Loucy (cell line): ENCODE measurements around the gene USHBP1.

Experiments
- H2AFZ ChIP-seq: fragments of 200-600 bp; sonication (generic); 2 replicates; pipeline ENCODE4 v1.6.0; 2016; ENCODE audit warnings: antibody characterized with exemption, mild to moderate bottlenecking, low read length, moderate library complexity
- H3F3A ChIP-seq: fragments of 200-600 bp; 2 replicates; pipeline ENCODE4 v1.6.0; 2016; ENCODE audit warnings: antibody characterized with exemption, low read depth, mild to moderate bottlenecking
- H3K27me3 ChIP-seq: fragments of 200-600 bp; sonication (generic); 2 replicates; pipeline ENCODE4 v1.6.1; 2014; ENCODE audit warnings: low read length, mild to moderate bottlenecking; ENCODE audit not compliant: insufficient read depth, poor library complexity, severe bottlenecking
- H3K36me3 ChIP-seq: fragments of 200-600 bp; sonication (generic); 2 replicates; pipeline ENCODE4 v1.6.1; 2016; ENCODE audit warnings: low read length; ENCODE audit not compliant: insufficient read depth
- H3K4me1 ChIP-seq: fragments of 200-600 bp; sonication (generic); 2 replicates; pipeline ENCODE4 v1.5.1; 2014; ENCODE audit warnings: low read length, mild to moderate bottlenecking; ENCODE audit not compliant: insufficient read depth, poor library complexity, severe bottlenecking
- H3K4me2 ChIP-seq: fragments of 200-600 bp; sonication (generic); 2 replicates; pipeline ENCODE4 v1.6.0; 2014; ENCODE audit warnings: antibody characterized with exemption, low read length, low read depth, mild to moderate bottlenecking; ENCODE audit not compliant: poor library complexity, severe bottlenecking
- H3K4me3 ChIP-seq: fragments of 200-600 bp; sonication (generic); 2 replicates; pipeline ENCODE4 v1.5.1; 2014; ENCODE audit warnings: low read length, mild to moderate bottlenecking, mixed read lengths; ENCODE audit not compliant: poor library complexity, severe bottlenecking
- H3K79me2 ChIP-seq: fragments of 200-600 bp; sonication (generic); 2 replicates; pipeline ENCODE4 v1.6.1; 2014; ENCODE audit warnings: low read length; ENCODE audit not compliant: insufficient read depth
- H3K9ac ChIP-seq: fragments of 200-600 bp; sonication (generic); 2 replicates; pipeline ENCODE4 v1.6.0; 2014; ENCODE audit warnings: mild to moderate bottlenecking, low read depth, low read length, moderate library complexity; ENCODE audit not compliant: poor library complexity, severe bottlenecking
- H3K9me2 ChIP-seq: fragments of 200-600 bp; sonication (generic); replicated peaks from 2 replicates; pipeline ENCODE4 v1.6.1; 2016; ENCODE audit warnings: low read depth, low read length, mixed read lengths
- H3K9me3 ChIP-seq: fragments of 200-600 bp; sonication (generic); 2 replicates; pipeline ENCODE4 v1.6.1; 2014; ENCODE audit warnings: mild to moderate bottlenecking, antibody characterized with exemption, low read length, low read depth; ENCODE audit not compliant: insufficient read depth
- H4K20me1 ChIP-seq: fragments of 200-600 bp; sonication (generic); 2 replicates; pipeline ENCODE4 v1.6.0; 2014; ENCODE audit warnings: antibody characterized with exemption, low read length, mild to moderate bottlenecking; ENCODE audit not compliant: insufficient read depth, poor library complexity, severe bottlenecking
- CTCF ChIP-seq: fragments of 200-600 bp; sonication (generic); conservative IDR thresholded peaks from 2 replicates; pipeline ENCODE4 v1.5.1; 2014; ENCODE audit warnings: mild to moderate bottlenecking, antibody characterized with exemption, low read length
- EZH2phosphoT487 ChIP-seq: fragments of 200-600 bp; IDR thresholded peaks from 2 replicates; pipeline ENCODE4 v1.6.1; 2018; ENCODE audit warnings: antibody characterized with exemption, mild to moderate bottlenecking, moderate library complexity, borderline replicate concordance

USHBP1 gene

GRCh38 chr19:17303167-17303939 lies 38.8 kb upstream of the USHBP1 start, which contains the start of gene ABHD8:
Gene ABHD8, minus strand, starts transcription at chr19:17303425. Its CDS starts 1,809 bp downstream, at chr19:17301616.
- Histone ChIP-seq H2AFZ (peak within 1 kb of the TSS; percentile 77), H3K4me1 (peaks cover 30% of the 10 kb centered on the region)

GRCh38 chr19:17302391-17303166 lies 38.0 kb upstream of the USHBP1 start:
- Histone ChIP-seq H3K9ac (peak overlapping the region; percentile 83), H3K27me3 (no peaks in the 10 kb centered on the region), H4K20me1 (no peaks in the 10 kb centered on the region), H3K36me3 (no peaks in the 10 kb centered on the region), H3K79me2 (peaks cover 33% of the 10 kb centered on the region), H3K9me3 (0 out of 2 replicates have a peak, but pooled peaks cover 2% of the 10 kb centered on the region), H3F3A (peaks cover 9% of the 10 kb centered on the region; the same call in 1 of the 2 replicates), H3K4me1 (peaks cover 26% of the 10 kb centered on the region), H2AFZ (peak overlapping the region; percentile 77), H3K4me2 (peak overlapping the region; percentile 83), H3K9me2 (no peaks in the 10 kb centered on the region), H3K4me3 (peak overlapping the region; percentile 77)
- TF ChIP-seq CTCF (no peak), EZH2phosphoT487 (no peak)

More at GRCh38 chr19:17303167-17303939, 38.8 kb upstream of the USHBP1 start, which contains the start of gene ABHD8:
- TF ChIP-seq EZH2phosphoT487 (no peak), CTCF (peak; percentile 53)
- Histone ChIP-seq H4K20me1 (no peaks in the 10 kb centered on the region), H3K27me3 (no peaks in the 10 kb centered on the region), H3K9me3 (no peaks in the 10 kb centered on the region), H3K9ac (peak within 1 kb of the TSS; percentile 83), H3K9me2 (no peaks in the 10 kb centered on the region), H3K79me2 (peaks cover 39% of the 10 kb centered on the region), H3K36me3 (no peaks in the 10 kb centered on the region), H3K4me3 (peak within 1 kb of the TSS; percentile 77), H3K4me2 (peak within 1 kb of the TSS; percentile 83), H3F3A (peaks cover 9% of the 10 kb centered on the region; the same call in 1 of the 2 replicates)

GRCh38 chr19:17300992-17301619 lies 36.6 kb upstream of the USHBP1 start:
- Histone ChIP-seq H3K9ac (no peak overlapping the region), H3F3A (peaks cover 9% of the 10 kb centered on the region; the same call in 1 of the 2 replicates), H3K4me2 (peak overlapping the region; percentile 5), H3K9me2 (no peaks in the 10 kb centered on the region), H3K27me3 (no peaks in the 10 kb centered on the region), H3K36me3 (no peaks in the 10 kb centered on the region), H2AFZ (no peak overlapping the region), H4K20me1 (no peaks in the 10 kb centered on the region), H3K4me1 (peaks cover 21% of the 10 kb centered on the region), H3K79me2 (peaks cover 20% of the 10 kb centered on the region), H3K9me3 (0 out of 2 replicates have a peak, but pooled peaks cover 2% of the 10 kb centered on the region), H3K4me3 (no peak overlapping the region)
- no peak for TF ChIP-seq CTCF
- no peak for TF ChIP-seq EZH2phosphoT487
